Measurements from ENCODE around the gene LRFN5. TPM values are rescaled to one million over a fixed set of nuclear protein-coding genes. Genes with fewer than 3 reads are reported as not detected.
"Not testable (repeated sequence)": the region's sequence is repeated elsewhere in the genome, so short reads cannot be mapped to it uniquely, and the experiment has no call there.

LRFN5 gene
- total RNA-seq (2021): 4.7 to 15.8 TPM (median 5.3 TPM) in 3 replicates
- Bru-seq, nascent RNA: percentile 61 among the genes with signal in this experiment
- long read RNA-seq, experiment 1, transcript LRFN5-201 (6 exons, 3,723 nt): major isoform, 11 of 41 reads
- long read RNA-seq, experiment 1, partial matches to known transcripts: 12 of 41 reads
- long read RNA-seq, experiment 1, other reads (novel, unspliced or antisense): 17 of 41 reads
- long read RNA-seq, experiment 2, partial matches to known transcripts: 3 of 8 reads
- long read RNA-seq, experiment 2, other reads (novel, unspliced or antisense): 4 of 8 reads
- long read RNA-seq, experiment 3, partial matches to known transcripts: 1 of 1 reads
- long read RNA-seq, experiment 3, other reads (novel, unspliced or antisense): 0 of 1 reads

DNA sequence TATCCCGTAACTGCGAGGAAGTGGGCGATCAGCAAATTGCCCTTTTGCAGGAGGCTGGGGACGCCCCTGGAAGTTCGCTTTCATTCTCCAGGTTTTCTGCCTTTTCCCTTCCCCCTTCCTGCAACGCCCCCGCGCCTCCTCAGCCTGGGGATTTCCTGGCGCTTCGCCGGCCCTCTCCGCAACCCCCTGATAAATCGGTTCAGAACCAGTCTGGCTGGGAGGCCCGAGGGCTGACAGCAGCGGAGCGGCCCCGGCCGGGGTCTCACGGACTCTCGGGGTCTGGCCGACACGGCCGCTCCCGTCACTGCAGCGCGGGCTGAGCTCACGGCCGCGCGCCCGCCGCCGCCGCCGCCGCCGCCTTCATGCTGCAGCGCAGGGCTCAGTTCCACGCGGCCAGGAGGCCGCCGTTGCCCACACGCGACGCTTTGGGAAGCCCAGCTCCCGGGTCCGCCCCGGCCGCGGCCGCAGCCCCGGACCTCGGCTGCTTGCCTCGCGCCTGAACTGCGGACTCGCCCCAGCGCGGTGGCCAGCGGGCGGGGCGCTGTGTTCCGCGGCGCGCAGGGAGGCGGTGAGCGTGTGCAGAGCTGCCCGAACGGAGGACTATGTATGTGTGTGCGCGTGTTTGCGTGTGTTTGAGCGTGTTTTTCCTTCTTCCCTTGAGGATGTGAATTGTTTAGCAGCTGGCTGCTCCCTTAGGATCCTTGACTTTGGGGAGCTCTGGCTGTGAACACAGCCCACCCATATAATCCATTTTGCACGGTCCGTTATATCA lies at the start of gene LRFN5:
Gene LRFN5, plus strand, starts transcription at position 345 of the 772 bp plus-strand sequence.
- CTCF ChIA-PET: interaction anchor here (0.7 to 2.1 kb wide), 4 partner anchors 14 to 326 kb away, joined by 3 to 16 read pairs (median 3); no protein-coding TSS in a partner anchor
- H3K4me3 Mint-ChIP-seq: peak within 1 kb of the TSS; percentile 94
- H3K9me3 Mint-ChIP-seq: no peaks in the 10 kb centered on the region
- TF ChIP-seq NR1H2 (CRISPR knock-in tag; IDR thresholded peaks at IDR 0.05): no peak
- 0 out of 2 replicates have a peak, but pooled peaks have one; percentile 24 for TF ChIP-seq KAT7 (CRISPR knock-in tag; IDR thresholded peaks at IDR 0.05; ENCODE audit: borderline replicate concordance)
- no peak for TF ChIP-seq ZNF219 (CRISPR knock-in tag; IDR thresholded peaks at IDR 0.05; ENCODE audit: borderline replicate concordance)
- TF ChIP-seq, protein P1, sequence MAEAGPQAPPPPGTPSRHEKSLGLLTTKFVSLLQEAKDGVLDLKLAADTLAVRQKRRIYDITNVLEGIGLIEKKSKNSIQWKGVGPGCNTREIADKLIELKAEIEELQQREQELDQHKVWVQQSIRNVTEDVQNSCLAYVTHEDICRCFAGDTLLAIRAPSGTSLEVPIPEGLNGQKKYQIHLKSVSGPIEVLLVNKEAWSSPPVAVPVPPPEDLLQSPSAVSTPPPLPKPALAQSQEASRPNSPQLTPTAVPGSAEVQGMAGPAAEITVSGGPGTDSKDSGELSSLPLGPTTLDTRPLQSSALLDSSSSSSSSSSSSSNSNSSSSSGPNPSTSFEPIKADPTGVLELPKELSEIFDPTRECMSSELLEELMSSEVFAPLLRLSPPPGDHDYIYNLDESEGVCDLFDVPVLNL (CRISPR knock-in tag; IDR thresholded peaks at IDR 0.05; ENCODE audit: borderline replicate concordance, low read depth): 0 out of 2 replicates have a peak, but pooled peaks have one; percentile 44
- TF ChIP-seq, protein P2, sequence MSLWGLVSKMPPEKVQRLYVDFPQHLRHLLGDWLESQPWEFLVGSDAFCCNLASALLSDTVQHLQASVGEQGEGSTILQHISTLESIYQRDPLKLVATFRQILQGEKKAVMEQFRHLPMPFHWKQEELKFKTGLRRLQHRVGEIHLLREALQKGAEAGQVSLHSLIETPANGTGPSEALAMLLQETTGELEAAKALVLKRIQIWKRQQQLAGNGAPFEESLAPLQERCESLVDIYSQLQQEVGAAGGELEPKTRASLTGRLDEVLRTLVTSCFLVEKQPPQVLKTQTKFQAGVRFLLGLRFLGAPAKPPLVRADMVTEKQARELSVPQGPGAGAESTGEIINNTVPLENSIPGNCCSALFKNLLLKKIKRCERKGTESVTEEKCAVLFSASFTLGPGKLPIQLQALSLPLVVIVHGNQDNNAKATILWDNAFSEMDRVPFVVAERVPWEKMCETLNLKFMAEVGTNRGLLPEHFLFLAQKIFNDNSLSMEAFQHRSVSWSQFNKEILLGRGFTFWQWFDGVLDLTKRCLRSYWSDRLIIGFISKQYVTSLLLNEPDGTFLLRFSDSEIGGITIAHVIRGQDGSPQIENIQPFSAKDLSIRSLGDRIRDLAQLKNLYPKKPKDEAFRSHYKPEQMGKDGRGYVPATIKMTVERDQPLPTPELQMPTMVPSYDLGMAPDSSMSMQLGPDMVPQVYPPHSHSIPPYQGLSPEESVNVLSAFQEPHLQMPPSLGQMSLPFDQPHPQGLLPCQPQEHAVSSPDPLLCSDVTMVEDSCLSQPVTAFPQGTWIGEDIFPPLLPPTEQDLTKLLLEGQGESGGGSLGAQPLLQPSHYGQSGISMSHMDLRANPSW (CRISPR knock-in tag; conservative IDR thresholded peaks at IDR 0.05; ENCODE audit: low read depth): no peak
- TF ChIP-seq FOXP1 (CRISPR knock-in tag; IDR thresholded peaks at IDR 0.05; ENCODE audit: borderline replicate concordance): peak; percentile 24; the same call in 1 of the 2 replicates
- TF ChIP-seq, protein P3, sequence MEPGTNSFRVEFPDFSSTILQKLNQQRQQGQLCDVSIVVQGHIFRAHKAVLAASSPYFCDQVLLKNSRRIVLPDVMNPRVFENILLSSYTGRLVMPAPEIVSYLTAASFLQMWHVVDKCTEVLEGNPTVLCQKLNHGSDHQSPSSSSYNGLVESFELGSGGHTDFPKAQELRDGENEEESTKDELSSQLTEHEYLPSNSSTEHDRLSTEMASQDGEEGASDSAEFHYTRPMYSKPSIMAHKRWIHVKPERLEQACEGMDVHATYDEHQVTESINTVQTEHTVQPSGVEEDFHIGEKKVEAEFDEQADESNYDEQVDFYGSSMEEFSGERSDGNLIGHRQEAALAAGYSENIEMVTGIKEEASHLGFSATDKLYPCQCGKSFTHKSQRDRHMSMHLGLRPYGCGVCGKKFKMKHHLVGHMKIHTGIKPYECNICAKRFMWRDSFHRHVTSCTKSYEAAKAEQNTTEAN (CRISPR knock-in tag; IDR thresholded peaks at IDR 0.05): peak; percentile 42; the same call in 1 of the 2 replicates
- TF ChIP-seq SOX15 (CRISPR knock-in tag; IDR thresholded peaks at IDR 0.05): no peak
- TF ChIP-seq, protein P4, sequence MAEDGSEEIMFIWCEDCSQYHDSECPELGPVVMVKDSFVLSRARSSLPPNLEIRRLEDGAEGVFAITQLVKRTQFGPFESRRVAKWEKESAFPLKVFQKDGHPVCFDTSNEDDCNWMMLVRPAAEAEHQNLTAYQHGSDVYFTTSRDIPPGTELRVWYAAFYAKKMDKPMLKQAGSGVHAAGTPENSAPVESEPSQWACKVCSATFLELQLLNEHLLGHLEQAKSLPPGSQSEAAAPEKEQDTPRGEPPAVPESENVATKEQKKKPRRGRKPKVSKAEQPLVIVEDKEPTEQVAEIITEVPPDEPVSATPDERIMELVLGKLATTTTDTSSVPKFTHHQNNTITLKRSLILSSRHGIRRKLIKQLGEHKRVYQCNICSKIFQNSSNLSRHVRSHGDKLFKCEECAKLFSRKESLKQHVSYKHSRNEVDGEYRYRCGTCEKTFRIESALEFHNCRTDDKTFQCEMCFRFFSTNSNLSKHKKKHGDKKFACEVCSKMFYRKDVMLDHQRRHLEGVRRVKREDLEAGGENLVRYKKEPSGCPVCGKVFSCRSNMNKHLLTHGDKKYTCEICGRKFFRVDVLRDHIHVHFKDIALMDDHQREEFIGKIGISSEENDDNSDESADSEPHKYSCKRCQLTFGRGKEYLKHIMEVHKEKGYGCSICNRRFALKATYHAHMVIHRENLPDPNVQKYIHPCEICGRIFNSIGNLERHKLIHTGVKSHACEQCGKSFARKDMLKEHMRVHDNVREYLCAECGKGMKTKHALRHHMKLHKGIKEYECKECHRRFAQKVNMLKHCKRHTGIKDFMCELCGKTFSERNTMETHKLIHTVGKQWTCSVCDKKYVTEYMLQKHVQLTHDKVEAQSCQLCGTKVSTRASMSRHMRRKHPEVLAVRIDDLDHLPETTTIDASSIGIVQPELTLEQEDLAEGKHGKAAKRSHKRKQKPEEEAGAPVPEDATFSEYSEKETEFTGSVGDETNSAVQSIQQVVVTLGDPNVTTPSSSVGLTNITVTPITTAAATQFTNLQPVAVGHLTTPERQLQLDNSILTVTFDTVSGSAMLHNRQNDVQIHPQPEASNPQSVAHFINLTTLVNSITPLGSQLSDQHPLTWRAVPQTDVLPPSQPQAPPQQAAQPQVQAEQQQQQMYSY (CRISPR knock-in tag; IDR thresholded peaks at IDR 0.05): peak; percentile 93
- no peak for TF ChIP-seq TEAD4 (CRISPR knock-in tag; IDR thresholded peaks at IDR 0.05)
- TF ChIP-seq CBFB (CRISPR knock-in tag; IDR thresholded peaks at IDR 0.05; ENCODE audit: low read depth): no peak
- TF ChIP-seq GABPB1 (CRISPR knock-in tag; IDR thresholded peaks at IDR 0.05): no peak
- H3K27me3 Mint-ChIP-seq (ENCODE audit: low read depth): peaks cover 41% of the 10 kb centered on the region
- ATAC-seq (peak; percentile 4), DNase-seq (ENCODE audit: low spot score) (peak; percentile 68)
- H3K4me1 Mint-ChIP-seq: peaks cover 42% of the 10 kb centered on the region
- no peaks in the 10 kb centered on the region for H3K36me3 Mint-ChIP-seq
- H3K27ac Mint-ChIP-seq: peak within 1 kb of the TSS; percentile 89
- POLR2A ChIA-PET: no interaction called here

DNA sequence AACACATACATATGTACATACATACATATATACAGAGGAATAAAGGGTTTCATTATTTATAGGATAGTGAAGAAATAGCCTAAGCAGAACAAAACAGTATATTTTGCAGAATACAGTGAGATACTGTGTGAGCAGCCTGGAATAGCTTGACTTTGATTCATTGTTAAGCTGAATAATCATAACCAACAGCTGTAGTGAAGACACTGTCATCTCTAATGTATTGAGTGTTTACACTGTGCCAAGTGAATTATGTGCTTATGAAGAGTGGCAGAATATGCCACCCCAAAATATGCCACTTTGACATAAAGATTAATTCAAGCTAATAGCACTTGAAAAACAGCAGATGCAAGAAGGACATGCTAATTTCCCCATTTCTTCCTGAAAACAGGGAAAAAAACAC lies 48.2 kb upstream of the LRFN5 start:
- no peak overlapping the region for H3K27ac Mint-ChIP-seq
- no peak for DNase-seq (ENCODE audit: low spot score)
- no peak for ATAC-seq
- H3K9me3 Mint-ChIP-seq: no peaks in the 10 kb centered on the region
- no peaks in the 10 kb centered on the region for H3K27me3 Mint-ChIP-seq (ENCODE audit: low read depth)
- no peak for TF ChIP-seq ZNF416 (CRISPR knock-in tag; IDR thresholded peaks at IDR 0.05)
- TF ChIP-seq, protein P5, sequence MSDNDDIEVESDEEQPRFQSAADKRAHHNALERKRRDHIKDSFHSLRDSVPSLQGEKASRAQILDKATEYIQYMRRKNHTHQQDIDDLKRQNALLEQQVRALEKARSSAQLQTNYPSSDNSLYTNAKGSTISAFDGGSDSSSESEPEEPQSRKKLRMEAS (CRISPR knock-in tag; IDR thresholded peaks at IDR 0.05): no peak
- POLR2A ChIA-PET: no interaction called here
- CTCF ChIA-PET: no interaction called here
- H3K4me1 Mint-ChIP-seq: peaks cover 11% of the 10 kb centered on the region
- H3K36me3 Mint-ChIP-seq: no peaks in the 10 kb centered on the region
- H3K4me3 Mint-ChIP-seq: no peak overlapping the region

DNA sequence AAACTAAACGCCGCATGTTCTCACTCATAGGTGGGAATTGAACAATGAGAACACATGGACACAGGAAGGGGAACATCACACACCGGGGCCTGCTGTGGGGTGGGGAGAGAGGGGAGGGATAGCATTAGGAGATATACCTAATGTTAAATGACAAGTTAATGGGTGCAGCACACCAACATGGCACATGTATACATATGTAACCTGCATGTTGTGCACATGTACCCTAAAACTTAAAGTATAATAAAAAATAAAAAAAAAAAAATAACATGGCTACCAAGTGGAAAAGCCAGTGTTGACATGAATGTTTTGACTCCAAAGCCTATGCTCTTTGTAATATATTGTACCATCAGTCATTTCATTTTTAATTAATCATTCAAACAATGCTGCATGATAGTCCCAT lies 39.8 kb upstream of the LRFN5 start:
- H3K4me3 Mint-ChIP-seq; H3K27ac Mint-ChIP-seq; CTCF ChIA-PET; DNase-seq (ENCODE audit: low spot score); H3K27me3 Mint-ChIP-seq (ENCODE audit: low read depth); POLR2A ChIA-PET; ATAC-seq: not testable (repeated sequence)
- H3K36me3 Mint-ChIP-seq: peaks cover 20% of the 10 kb centered on the region
- peaks cover 14% of the 10 kb centered on the region for H3K4me1 Mint-ChIP-seq
- H3K9me3 Mint-ChIP-seq: peaks cover 27% of the 10 kb centered on the region
